Measurements from ENCODE around the gene HMGCLL1.

- TF ChIP-seq EZH2 (IDR thresholded peaks at IDR 0.05; ENCODE audit: low read depth): no peak
- no peak for TF ChIP-seq CTCF (conservative IDR thresholded peaks at IDR 0.05)
Observed at GRCh38 chr6:55474382-55474781, 104.6 kb downstream of the HMGCLL1 start.

All from PC-9 (cell line).